ENCODE data around the gene VAC14.

DNA sequence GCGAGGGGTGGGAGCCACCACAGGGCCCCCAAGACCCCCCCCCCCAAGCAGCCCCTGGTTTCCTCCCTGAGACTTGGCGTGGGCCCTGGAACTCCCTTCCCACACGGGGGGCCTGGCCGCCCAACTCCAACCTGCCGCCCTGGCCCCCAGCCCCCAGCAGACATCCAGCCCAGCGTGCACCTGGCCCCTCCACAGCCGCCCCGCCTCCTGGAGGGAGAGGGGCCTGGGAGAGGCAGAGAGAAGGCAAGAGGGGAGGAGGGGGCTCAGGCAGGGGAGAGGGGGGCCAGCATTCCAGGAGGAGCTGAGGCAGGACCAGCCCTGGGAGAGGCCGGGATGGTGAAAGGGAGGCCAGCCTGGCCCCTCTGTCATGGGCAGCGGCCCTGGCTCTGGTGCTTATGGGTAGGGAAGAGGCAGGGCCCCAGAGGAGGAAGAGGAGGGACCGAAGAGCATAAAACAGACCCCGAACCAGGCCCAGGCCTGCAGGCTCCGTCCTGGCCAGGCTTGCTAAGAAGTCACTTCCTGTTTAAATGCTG is 137.9 kb downstream of the VAC14 start:
- TF ChIP-seq POLR2AphosphoS5 (IDR thresholded peaks at IDR 0.05; ENCODE audit: low read depth, low read length): no peak
- TF ChIP-seq JUND (IDR thresholded peaks at IDR 0.05): no peak
- TF ChIP-seq CTCF (IDR thresholded peaks at IDR 0.05): no peak
- TF ChIP-seq FOXM1 (IDR thresholded peaks at IDR 0.05; ENCODE audit: low read depth): no peak

Measured in SK-N-SH (cell line).